ENCODE measurements around the gene TAL2.

DNA sequence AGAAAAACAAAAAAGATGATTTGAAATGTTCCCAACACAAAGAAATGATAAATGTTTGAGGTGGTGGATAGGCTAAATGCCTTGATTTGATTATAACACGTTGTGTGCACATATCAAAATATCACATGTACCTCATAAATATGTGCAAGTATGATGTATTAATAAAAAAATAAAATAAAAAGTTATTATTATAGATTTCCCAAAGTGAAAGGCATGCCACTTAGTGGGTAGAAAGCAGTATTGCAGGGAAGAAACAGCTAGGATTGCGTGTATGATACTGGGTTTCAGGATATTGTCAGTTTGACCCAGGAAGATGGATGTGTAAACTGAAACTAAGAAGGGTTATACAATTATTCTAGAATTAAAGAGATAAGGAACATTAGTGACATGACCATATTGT is 28.5 kb downstream of the TAL2 start:
- TF ChIP-seq POLR2A (conservative IDR thresholded peaks at IDR 0.05) = no peak
- TF ChIP-seq EZH2 (IDR thresholded peaks at IDR 0.05; ENCODE audit: borderline replicate concordance, low read depth, low read length) = no peak
- no peak for TF ChIP-seq FOXK1 (CRISPR knock-in tag; IDR thresholded peaks at IDR 0.05; ENCODE audit: borderline replicate concordance)
- no peak for TF ChIP-seq SIX5 (IDR thresholded peaks at IDR 0.05; ENCODE audit: borderline replicate concordance in 1 of 2, insufficient read depth in 1 of 2, low read depth in 1 of 2, low read length in 2 of 2)
- TF ChIP-seq SRSF7 (optimal IDR thresholded peaks at IDR 0.05; ENCODE audit: low read depth, low read length) = no peak
- no peak for TF ChIP-seq CREB1 (IDR thresholded peaks at IDR 0.05)
- no peak for TF ChIP-seq CREB1 (CRISPR knock-in tag; IDR thresholded peaks at IDR 0.05)
- TF ChIP-seq, protein P1, sequence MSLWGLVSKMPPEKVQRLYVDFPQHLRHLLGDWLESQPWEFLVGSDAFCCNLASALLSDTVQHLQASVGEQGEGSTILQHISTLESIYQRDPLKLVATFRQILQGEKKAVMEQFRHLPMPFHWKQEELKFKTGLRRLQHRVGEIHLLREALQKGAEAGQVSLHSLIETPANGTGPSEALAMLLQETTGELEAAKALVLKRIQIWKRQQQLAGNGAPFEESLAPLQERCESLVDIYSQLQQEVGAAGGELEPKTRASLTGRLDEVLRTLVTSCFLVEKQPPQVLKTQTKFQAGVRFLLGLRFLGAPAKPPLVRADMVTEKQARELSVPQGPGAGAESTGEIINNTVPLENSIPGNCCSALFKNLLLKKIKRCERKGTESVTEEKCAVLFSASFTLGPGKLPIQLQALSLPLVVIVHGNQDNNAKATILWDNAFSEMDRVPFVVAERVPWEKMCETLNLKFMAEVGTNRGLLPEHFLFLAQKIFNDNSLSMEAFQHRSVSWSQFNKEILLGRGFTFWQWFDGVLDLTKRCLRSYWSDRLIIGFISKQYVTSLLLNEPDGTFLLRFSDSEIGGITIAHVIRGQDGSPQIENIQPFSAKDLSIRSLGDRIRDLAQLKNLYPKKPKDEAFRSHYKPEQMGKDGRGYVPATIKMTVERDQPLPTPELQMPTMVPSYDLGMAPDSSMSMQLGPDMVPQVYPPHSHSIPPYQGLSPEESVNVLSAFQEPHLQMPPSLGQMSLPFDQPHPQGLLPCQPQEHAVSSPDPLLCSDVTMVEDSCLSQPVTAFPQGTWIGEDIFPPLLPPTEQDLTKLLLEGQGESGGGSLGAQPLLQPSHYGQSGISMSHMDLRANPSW (CRISPR knock-in tag; IDR thresholded peaks at IDR 0.05) = no peak
- no peak for TF ChIP-seq ESRRA (IDR thresholded peaks at IDR 0.05; ENCODE audit: borderline replicate concordance, low read depth)
- TF ChIP-seq FOSL1 (tag; conservative IDR thresholded peaks at IDR 0.05) = no peak

All from K562 (cell line).